Coronary artery (tissue), 2 donors: ENCODE data around the gene TMEM236.

Source experiments
- DNase-seq: peaks from one replicate; pipeline ENCODE4 v3.0.0-alpha.2; 2017; ENCODE audit warnings: low spot score
- H3K27ac ChIP-seq, 2 donors: fragments of 200-600 bp; sonication (generic); one replicate each; pipeline ENCODE4 v1.5.1; 2016 to 2019
- H3K4me3 ChIP-seq: fragments of 200-600 bp; sonication (generic); 2 replicates; pipeline ENCODE4 v1.5.1; 2016; ENCODE audit warnings: mild to moderate bottlenecking, moderate library complexity
- CTCF ChIP-seq: fragments of 200-600 bp; sonication (generic); IDR thresholded peaks from one replicate; pipeline ENCODE4 v1.5.1; 2019; ENCODE audit warnings: antibody characterized with exemption

Gene TMEM236

GRCh38 chr10:17808971-17809841 lies 57.2 kb downstream of the TMEM236 start, which contains the start of gene MRC1:
TSS of gene MRC1 (plus strand) at chr10:17809348. CDS start at chr10:17809466, 118 bp downstream.
- H3K4me3 ChIP-seq, result peak within 1 kb of the TSS; percentile 62
- DNase-seq, result no peak
- H3K27ac ChIP-seq, result peak within 1 kb of the TSS in 1 of 2 donors; percentile 78

GRCh38 chr10:17811146-17811865 lies 59.3 kb downstream of the TMEM236 start:
- DNase-seq, result no peak
- H3K4me3 ChIP-seq, result peak overlapping the region; percentile 62

More at GRCh38 chr10:17808971-17809841, 57.2 kb downstream of the TMEM236 start, which contains the start of gene MRC1:
- TF ChIP-seq CTCF, result no peak

GRCh38 chr10:17814973-17815372 lies 63.0 kb downstream of the TMEM236 start:
- no peak overlapping the region for H3K27ac ChIP-seq
- no peak for DNase-seq
- H3K4me3 ChIP-seq, result no peak overlapping the region
- TF ChIP-seq CTCF, result no peak

More at GRCh38 chr10:17811146-17811865, 59.3 kb downstream of the TMEM236 start:
- no peak for TF ChIP-seq CTCF
- peak overlapping the region in 1 of 2 donors; percentile 26 for H3K27ac ChIP-seq

- Histone ChIP-seq H3K4me3 (no peak overlapping the region), H3K27ac (no peak overlapping the region)
- TF ChIP-seq CTCF, result no peak
- DNase-seq, result no peak
Measured at GRCh38 chr10:17816199-17816598, 64.2 kb downstream of the TMEM236 start.

GRCh38 chr10:17817316-17817715 lies 65.3 kb downstream of the TMEM236 start:
- no peak for TF ChIP-seq CTCF
- DNase-seq, result no peak
- H3K4me3 ChIP-seq, result no peak overlapping the region
- no peak overlapping the region for H3K27ac ChIP-seq

GRCh38 chr10:17817790-17818189 lies 65.8 kb downstream of the TMEM236 start:
- Histone ChIP-seq H3K27ac (no peak overlapping the region), H3K4me3 (no peak overlapping the region)
- DNase-seq, result no peak
- no peak for TF ChIP-seq CTCF
